Measurements from ENCODE around the gene COL4A1.

Gene COL4A1

GRCh38 chr13:110187641-110188161 lies 119.3 kb downstream of the COL4A1 start:
- no peak for TF ChIP-seq CTCF (IDR thresholded peaks at IDR 0.05; ENCODE audit: extremely low read depth, missing control alignments)
- DNase-seq (ENCODE audit: low spot score) = no peak

DNA sequence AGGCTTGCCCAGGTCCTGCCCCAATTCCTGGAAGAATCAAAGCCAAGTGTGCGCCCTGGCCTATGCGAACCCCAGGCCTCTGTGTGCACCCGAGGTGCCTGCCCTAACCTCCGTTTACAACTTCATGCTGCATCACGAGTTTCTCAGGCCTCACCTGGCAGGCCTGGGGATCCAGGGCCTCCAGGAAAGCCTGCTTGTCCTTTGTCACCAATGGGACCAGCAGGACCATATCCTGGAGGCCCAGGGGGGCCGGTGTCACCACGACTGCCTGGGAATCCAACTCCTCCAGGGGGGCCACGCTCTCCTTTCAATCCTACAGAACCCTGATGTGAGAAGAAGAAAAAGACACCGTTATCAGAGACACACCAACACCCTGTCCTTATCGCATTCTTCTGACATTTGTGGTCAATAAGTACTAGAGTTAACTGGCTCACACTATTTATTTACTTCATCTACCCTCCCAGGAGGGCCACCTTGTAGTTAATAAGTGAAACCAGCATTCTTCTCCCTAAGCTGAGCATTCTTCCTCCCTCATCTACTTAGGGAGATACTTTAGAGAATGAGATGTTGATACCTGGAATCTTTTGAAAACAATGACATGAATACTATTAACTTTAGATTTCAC lies 120.6 kb downstream of the COL4A1 start:
- no peak for DNase-seq (ENCODE audit: low spot score)
- no peak for TF ChIP-seq CTCF (IDR thresholded peaks at IDR 0.05; ENCODE audit: extremely low read depth, missing control alignments)

- TF ChIP-seq CTCF (IDR thresholded peaks at IDR 0.05; ENCODE audit: extremely low read depth, missing control alignments) = no peak
- no peak for DNase-seq (ENCODE audit: low spot score)
Measured at GRCh38 chr13:110185696-110186095, 121.3 kb downstream of the COL4A1 start.

DNA sequence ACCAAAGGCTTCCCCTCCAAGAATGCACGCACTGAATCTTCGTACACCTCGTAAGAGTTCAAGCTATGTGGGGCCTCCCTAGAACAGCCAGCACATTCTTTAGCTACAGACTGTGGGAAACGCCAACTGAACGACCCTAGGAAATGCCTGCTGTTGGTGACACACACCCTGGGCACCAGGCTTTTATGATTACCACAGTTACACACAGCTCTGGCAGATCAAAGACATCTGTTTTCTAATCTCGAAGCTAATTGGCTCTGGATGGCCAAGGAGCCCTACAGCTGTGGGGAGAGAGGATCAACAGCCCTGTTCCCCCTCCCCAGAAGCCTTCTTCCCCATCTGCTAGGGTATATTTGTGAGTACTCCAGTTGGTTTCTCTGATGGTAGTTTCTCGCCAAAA lies 123.0 kb downstream of the COL4A1 start:
- no peak for DNase-seq (ENCODE audit: low spot score)
- TF ChIP-seq CTCF (IDR thresholded peaks at IDR 0.05; ENCODE audit: extremely low read depth, missing control alignments) = no peak

DNA sequence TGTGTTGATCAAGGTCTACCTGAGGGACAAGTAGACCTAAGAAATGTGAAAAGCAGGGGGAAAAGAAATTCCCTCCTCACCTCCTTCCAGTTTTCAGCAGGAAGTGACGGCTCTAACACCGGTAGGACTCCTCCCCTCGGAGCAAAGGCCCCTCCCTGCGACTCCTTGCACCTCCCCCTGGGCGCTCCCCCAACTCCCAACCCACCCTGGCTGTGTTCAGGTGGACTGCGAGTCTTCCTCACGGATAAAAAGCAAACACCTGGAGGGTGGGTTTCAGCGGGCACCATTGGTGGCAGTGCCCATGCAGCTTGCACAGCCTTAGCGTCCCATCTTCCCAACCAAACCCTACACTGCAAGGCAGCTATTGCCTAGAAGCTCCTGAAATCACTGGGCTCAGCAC lies 124.5 kb downstream of the COL4A1 start:
- no peak for DNase-seq (ENCODE audit: low spot score)
- TF ChIP-seq CTCF (IDR thresholded peaks at IDR 0.05; ENCODE audit: extremely low read depth, missing control alignments) = no peak

- DNase-seq (ENCODE audit: low spot score) = no peak
- TF ChIP-seq CTCF (IDR thresholded peaks at IDR 0.05; ENCODE audit: extremely low read depth, missing control alignments) = no peak
Measured at GRCh38 chr13:110182003-110182402, 125.0 kb downstream of the COL4A1 start.

GRCh38 chr13:110179857-110180147 lies 127.2 kb downstream of the COL4A1 start:
- no peak for DNase-seq (ENCODE audit: low spot score)
- no peak for TF ChIP-seq CTCF (IDR thresholded peaks at IDR 0.05; ENCODE audit: extremely low read depth, missing control alignments)
